ENCODE measurements around the gene CNPY2.
"Not testable (repeated sequence)": the region's sequence is repeated elsewhere in the genome, so short reads cannot be mapped to it uniquely, and the experiment has no call there.

The CNPY2 gene

GRCh38 chr12:56278905-56279304, 36.9 kb downstream of the CNPY2 start:
- no peak overlapping the region for H3K27ac ChIP-seq
- TF ChIP-seq, protein P1, sequence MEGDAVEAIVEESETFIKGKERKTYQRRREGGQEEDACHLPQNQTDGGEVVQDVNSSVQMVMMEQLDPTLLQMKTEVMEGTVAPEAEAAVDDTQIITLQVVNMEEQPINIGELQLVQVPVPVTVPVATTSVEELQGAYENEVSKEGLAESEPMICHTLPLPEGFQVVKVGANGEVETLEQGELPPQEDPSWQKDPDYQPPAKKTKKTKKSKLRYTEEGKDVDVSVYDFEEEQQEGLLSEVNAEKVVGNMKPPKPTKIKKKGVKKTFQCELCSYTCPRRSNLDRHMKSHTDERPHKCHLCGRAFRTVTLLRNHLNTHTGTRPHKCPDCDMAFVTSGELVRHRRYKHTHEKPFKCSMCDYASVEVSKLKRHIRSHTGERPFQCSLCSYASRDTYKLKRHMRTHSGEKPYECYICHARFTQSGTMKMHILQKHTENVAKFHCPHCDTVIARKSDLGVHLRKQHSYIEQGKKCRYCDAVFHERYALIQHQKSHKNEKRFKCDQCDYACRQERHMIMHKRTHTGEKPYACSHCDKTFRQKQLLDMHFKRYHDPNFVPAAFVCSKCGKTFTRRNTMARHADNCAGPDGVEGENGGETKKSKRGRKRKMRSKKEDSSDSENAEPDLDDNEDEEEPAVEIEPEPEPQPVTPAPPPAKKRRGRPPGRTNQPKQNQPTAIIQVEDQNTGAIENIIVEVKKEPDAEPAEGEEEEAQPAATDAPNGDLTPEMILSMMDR (conservative IDR thresholded peaks at IDR 0.05) = no peak
- no peak for TF ChIP-seq ZFX (IDR thresholded peaks at IDR 0.05)

DNA sequence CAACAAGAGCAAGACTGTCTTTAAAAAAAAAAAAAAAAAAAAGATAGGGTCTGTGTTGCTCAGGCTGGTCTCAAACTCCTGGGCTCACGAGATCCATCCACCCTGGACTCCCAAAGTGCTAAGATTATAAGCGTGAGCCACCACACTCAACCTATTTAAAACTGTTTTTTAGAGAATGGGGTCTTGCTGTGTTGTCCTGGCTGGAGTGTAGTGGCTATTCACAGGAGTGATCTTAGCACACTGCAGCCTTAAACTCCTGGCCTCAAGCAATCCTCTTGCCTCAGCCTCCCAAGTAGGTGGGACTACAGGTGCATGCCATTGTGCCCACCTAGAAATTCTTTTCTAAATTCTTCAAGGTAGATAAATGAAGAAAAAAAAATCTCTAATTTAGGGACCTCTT, 41.5 kb downstream of the CNPY2 start:
- no peak overlapping the region for H3K27ac ChIP-seq
- TF ChIP-seq, protein P1 (conservative IDR thresholded peaks at IDR 0.05) = no peak
- TF ChIP-seq ZFX (IDR thresholded peaks at IDR 0.05) = no peak

DNA sequence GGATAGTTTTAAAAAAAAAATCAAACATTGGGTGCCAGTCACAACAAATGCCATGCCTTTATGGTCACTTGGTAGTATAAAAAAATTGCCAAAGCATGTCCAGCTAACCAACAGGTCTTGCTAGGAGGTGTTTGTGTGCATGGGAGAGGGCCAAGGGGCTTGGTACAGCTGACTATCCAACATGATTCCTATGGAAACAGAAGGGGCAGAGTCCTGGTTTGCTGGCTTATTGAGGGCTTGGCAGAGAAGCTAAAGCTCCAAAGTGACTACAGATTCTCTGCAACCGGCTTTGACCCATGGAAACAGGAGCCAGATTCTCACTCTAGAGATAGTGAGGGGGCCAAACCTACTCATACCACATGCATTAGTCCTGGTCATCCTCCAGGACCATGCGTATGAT, 43.3 kb downstream of the CNPY2 start:
- H3K27ac ChIP-seq = not testable (repeated sequence)

DNA sequence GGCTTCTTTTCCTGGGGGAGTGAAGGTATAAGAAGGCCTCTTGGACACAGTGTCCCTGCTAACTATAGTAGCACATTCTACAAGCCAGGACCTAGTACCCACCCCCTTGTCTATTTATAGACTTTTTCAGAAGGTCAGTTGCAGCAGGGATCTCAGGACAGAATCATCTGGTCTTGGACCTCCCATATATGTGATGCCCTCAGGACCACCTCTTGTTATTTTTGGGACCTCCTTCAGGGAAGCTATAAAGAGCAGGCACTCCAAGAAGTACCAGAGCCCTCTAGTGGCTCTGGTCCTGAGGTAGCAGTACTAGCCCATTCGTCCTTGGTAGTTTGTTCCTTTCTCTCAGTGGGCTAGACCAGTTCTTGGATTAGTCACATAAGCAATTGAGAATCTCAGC, 44.8 kb downstream of the CNPY2 start:
- no peak overlapping the region for H3K27ac ChIP-seq
- TF ChIP-seq, protein P1 (conservative IDR thresholded peaks at IDR 0.05) = no peak; the same call in 1 of the 2 replicates
- TF ChIP-seq ZFX (IDR thresholded peaks at IDR 0.05) = no peak

DNA sequence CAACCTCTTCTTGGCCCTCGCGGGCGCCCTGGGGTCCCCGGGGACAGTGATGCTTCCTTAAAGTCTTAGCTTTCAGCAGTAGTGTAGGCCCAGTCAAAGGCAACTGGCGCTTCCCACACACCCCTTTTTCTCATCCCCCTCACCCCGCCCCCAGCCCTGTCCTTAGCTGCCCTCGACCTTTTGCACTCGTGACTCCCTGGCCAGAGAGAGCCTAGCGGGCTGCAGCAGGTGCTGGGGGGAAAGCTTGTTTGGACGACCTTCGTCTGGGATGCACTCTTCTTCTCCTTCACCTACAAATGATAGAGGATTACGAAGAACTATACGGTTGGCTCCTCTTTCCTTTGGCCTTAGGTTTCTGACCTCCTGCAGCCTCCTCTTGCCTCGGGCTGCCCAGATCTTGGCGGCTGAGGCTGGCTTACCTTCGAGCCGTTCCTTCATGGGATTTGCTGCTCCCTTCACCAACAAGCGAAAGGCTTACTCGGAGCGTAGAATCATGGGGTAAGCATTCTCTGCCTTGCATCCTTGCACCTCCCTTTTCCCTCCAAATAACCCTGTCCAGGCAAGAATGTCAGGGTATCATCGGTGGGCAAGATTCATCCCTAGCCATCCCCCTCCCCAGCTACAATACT, 48.2 kb downstream of the CNPY2 start:
- TF ChIP-seq, protein P1 (conservative IDR thresholded peaks at IDR 0.05) = no peak
- no peak for TF ChIP-seq ZFX (IDR thresholded peaks at IDR 0.05)
- peak overlapping the region; percentile 59 for H3K27ac ChIP-seq

GRCh38 chr12:56266693-56267442, 48.9 kb downstream of the CNPY2 start, which contains the start of gene COQ10A:
Gene COQ10A (plus strand): TSS chr12:56266942. CDS start chr12:56267119, 177 bp downstream.
- TF ChIP-seq, protein P1 (conservative IDR thresholded peaks at IDR 0.05) = peak; percentile 68
- no peak for TF ChIP-seq ZFX (IDR thresholded peaks at IDR 0.05)
- H3K27ac ChIP-seq = peak within 1 kb of the TSS; percentile 59

GRCh38 chr12:56266068-56266692, 49.6 kb downstream of the CNPY2 start:
- peak overlapping the region; percentile 59 for H3K27ac ChIP-seq

DNA sequence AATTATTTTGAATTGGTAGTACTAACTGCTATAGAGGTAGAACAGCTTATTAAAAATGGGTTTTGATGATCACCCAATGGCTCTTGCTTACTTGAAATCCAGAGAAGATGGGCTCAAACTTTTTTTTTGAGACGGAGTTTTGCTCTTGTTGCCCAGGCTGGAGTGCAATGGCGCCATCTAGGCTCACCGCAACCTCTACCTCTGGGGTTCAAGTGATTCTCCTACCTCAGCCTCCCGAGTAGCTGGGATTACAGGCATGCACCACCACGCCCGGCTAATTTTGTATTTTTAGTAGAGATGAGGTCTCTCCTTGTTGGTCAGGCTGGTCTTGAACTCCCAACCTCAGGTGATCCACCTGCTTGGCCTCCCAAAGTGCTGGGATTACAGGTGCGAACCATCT, 52.8 kb downstream of the CNPY2 start:
- not testable (repeated sequence) for H3K27ac ChIP-seq
- TF ChIP-seq, protein P1 (conservative IDR thresholded peaks at IDR 0.05) = peak; percentile 23; the same call in 1 of the 2 replicates
